ENCODE measurements around the gene TMEM62.
"Not testable (repeated sequence)": the region's sequence is repeated elsewhere in the genome, so short reads cannot be mapped to it uniquely, and the experiment has no call there.

TMEM62 gene

DNA sequence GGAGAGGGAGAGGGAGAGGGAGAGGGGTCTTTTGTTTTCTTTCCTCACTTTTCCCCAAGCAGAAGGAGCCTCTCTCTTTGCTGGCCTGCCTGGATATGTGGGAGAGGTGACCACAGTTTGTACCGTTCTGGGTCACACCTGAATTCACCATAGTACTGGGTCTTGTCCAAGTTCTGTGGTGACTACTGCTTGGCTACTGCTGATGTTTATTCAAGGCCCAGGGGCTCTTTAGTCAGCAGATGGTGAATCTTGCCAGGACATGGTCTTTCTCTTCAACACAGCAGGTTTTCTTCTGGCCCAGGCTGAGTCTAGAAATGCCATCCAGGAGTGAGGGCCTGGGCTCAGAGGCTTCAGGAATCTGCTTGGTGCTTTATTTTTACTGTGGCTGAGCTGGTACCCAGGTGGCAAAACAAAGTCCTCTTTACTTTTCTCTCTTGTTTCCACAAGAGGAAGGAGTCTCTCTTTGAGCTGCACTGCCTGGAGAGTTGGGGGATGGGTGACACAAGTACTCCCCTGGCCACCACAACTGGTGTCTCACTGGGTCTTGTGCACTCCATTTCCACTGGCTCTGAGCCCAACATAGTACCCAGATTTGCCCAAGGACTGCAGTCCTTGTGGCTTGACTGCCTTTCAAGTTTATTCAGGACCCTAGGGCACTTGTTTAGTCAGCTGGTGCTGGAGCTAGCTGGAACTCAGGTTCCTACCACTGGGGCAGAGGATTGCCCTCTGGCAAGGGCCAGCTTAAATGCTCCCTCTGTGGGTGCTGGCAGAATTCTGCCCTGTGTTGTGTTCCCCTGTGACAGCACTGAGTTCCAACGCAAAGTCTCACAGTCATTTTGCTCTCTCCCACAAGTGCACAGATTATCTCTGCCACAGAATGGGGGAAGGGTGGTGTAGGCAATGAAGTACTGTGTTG is 35.1 kb downstream of the TMEM62 start:
- TF ChIP-seq, protein P1, sequence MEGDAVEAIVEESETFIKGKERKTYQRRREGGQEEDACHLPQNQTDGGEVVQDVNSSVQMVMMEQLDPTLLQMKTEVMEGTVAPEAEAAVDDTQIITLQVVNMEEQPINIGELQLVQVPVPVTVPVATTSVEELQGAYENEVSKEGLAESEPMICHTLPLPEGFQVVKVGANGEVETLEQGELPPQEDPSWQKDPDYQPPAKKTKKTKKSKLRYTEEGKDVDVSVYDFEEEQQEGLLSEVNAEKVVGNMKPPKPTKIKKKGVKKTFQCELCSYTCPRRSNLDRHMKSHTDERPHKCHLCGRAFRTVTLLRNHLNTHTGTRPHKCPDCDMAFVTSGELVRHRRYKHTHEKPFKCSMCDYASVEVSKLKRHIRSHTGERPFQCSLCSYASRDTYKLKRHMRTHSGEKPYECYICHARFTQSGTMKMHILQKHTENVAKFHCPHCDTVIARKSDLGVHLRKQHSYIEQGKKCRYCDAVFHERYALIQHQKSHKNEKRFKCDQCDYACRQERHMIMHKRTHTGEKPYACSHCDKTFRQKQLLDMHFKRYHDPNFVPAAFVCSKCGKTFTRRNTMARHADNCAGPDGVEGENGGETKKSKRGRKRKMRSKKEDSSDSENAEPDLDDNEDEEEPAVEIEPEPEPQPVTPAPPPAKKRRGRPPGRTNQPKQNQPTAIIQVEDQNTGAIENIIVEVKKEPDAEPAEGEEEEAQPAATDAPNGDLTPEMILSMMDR (IDR thresholded peaks at IDR 0.05; ENCODE audit: low read depth, low read length): no peak
- no peak overlapping the region for H3K4me3 ChIP-seq (ENCODE audit: low read depth, low read length)
- peak; percentile 87 for DNase-seq (ENCODE audit: low read depth, low spot score)
- in situ Hi-C loops (cut with HindIII; ENCODE audit: low sequenced_read_pairs): no loop called here

DNA sequence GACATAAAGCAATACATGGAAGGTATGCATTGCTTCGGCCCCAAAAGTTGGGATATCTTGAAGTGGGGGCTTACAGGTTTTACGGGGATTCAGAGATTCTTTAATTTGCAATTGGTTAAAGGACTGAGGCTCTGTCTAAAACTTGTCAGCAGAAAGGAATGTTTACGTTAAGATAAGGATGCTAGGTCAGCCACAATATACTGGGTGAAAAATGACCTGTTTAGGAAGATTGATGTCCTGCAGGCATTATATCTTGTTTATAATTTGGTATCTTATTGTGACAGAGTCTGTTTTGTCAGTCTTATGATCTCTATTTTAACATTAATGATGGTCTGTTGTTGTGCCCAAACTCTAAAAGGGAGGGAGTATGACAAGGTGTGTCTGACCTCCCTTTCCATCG is 36.5 kb downstream of the TMEM62 start:
- in situ Hi-C loops (cut with HindIII; ENCODE audit: low sequenced_read_pairs): no loop called here
- no peak overlapping the region for H3K4me3 ChIP-seq (ENCODE audit: low read depth, low read length)
- peak; percentile 5 for DNase-seq (ENCODE audit: low read depth, low spot score)
- TF ChIP-seq, protein P1 (IDR thresholded peaks at IDR 0.05; ENCODE audit: low read depth, low read length): no peak

DNA sequence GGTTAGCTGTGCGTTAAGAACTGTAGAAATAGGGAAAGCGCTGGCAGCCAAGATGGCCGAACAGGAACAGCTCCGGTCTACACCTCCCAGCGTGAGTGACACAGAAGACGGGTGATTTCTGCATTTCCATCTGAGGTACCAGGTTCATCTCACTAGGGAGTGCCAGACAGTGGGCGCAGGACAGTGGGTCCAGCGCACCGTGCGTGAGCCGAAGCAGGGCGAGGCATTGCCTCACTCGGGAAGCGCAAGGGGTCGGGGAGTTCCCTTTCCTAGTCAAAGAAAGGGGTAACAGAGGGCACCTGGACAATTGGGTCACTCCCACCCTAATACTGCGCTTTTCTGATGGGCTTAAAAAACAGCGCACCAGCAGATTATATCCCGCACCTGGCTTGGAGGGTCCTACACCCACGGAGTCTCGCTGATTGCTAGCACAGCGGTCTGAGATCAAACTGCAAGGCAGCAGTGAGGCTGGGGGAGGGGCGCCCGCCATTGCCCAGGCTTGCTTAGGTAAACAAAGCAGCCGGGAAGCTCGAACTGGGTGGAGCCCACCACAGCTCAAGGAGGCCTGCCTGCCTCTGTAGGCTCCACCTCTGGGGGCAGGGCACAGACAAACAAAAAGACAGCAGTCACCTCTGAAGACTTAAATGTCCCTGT is 42.4 kb downstream of the TMEM62 start:
- in situ Hi-C loops (cut with HindIII; ENCODE audit: low sequenced_read_pairs); H3K4me3 ChIP-seq (ENCODE audit: low read depth, low read length): not testable (repeated sequence)

DNA sequence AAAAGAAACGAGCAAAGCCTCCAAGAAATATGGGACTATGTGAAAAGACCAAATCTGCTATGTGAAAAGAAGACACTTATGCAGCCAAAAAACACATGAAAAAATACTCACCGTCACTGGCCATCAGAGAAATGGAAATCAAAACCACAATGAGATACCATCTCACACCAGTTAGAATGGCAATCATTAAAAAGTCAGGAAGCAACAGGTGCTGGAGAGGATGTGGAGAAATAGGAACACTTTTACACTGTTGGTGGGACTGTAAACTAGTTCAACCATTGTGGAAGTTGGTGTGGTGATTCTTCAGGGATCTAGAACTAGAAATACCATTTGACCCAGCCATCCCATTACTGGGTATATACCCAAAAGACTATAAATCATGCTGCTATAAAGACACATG is 43.8 kb downstream of the TMEM62 start:
- in situ Hi-C loops (cut with HindIII; ENCODE audit: low sequenced_read_pairs); H3K4me3 ChIP-seq (ENCODE audit: low read depth, low read length); DNase-seq (ENCODE audit: low read depth, low spot score): not testable (repeated sequence)

More for the DNA sequence above, 42.4 kb downstream of the TMEM62 start:
- DNase-seq (ENCODE audit: low read depth, low spot score): not testable (repeated sequence)

DNA sequence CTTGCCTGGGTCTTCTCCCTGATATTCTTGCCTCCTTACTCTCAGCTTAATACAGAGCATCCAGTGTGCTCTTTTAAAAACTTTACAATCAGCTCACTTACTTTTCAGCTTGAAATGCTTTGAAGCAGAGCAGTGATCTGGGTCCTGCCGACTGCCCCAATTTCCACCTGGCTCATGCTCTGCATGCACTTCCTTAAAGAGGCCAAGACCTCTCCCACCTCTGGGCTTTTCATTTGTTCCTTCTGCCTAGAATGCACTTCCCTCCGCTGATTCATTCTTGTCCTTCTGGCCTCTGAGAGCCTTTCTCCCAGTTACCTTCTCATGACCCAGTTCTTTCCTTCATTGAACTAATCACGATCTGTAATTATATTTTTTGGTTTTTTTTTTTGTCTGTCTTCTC is 49.9 kb downstream of the TMEM62 start:
- in situ Hi-C loops (cut with HindIII; ENCODE audit: low sequenced_read_pairs): no loop called here
- TF ChIP-seq, protein P1 (IDR thresholded peaks at IDR 0.05; ENCODE audit: low read depth, low read length): no peak

DNA sequence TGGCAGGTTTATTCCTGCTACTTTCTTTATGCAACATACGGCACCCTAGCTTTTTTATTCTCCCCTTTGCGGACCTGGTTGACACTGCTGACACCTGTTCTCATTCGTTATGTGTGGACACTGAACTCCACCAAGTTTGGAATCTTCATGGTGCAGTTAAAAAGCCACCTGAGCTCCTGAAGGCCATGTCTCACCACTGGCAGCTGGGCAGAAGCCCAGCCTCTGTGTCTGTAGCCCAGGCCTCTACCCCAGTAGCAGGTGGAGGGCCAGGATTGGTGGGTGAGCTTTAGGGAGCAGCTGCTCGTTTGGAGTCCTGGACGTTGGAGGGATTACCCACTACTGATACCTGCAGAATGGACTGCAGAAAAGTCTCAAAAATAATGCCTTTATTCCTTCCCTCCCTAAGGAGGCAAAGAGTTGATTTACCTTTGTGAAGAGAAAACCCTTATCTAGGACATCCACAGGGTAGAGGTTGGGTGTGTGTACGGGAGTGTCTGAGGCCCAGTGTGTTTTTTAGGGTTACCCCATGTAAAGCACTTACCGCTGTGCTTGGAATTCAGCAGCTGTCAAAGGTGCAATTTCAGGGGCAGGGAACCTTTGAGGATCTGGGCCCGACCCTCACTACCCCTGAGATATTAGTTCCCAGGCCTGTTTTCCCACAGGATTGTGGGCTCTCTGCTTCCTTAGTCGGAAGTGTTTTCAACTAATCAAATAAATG is 51.2 kb downstream of the TMEM62 start:
- in situ Hi-C loops (cut with HindIII; ENCODE audit: low sequenced_read_pairs): no loop called here
- H3K4me3 ChIP-seq (ENCODE audit: low read depth, low read length): peak overlapping the region; percentile 75
- DNase-seq (ENCODE audit: low read depth, low spot score): no peak
- TF ChIP-seq, protein P1 (IDR thresholded peaks at IDR 0.05; ENCODE audit: low read depth, low read length): no peak

More for the DNA sequence above, 49.9 kb downstream of the TMEM62 start:
- no peak overlapping the region for H3K4me3 ChIP-seq (ENCODE audit: low read depth, low read length)
- no peak for DNase-seq (ENCODE audit: low read depth, low spot score)

DNA sequence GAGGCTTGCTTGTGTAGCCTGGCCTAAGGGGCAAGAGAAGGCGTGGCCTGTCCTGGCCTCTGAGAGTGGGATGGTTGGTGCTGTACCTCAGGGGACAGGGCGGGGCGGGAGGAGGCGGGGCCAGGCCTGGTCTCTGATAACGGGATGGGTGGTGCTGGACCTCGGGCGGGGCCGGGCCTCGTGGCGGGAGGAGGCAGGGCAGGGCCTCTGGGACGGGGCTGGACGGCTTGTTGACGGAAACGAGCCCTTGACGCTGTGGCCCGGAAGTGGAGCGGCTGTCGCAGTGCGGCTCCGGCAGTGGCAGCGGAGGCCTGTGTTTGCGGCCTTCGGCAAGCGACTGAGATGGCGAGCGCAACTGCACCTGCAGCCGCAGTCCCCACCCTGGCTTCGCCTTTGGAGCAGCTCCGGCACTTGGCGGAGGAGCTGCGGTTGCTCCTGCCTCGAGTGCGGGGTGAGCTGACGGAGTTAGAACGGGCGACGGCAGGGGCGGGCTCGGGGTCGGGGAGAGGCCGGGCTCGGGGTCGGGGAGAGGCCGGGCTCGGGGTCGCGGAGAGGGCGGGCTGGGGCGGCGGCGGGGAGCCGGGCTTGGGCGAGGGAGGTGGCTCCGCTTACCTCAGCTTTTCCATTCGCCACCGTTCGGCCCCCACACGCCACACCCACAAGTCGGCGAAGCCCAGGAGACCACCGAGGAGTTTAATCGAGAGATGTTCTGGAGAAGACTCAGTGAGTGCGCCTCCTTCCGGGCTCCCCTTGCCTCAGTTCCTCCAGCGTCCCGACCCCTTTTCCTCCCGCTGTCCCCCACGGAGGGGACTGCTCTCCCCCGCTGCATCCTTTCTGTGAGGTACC is 52.0 kb downstream of the TMEM62 start, which contains the start of gene CCNDBP1:
Gene CCNDBP1 (plus strand): TSS at position 247 of the 846 bp plus-strand sequence. CDS start 96 bp downstream, at position 343.
- peak within 1 kb of the TSS; percentile 75 for H3K4me3 ChIP-seq (ENCODE audit: low read depth, low read length)
- in situ Hi-C loops (cut with HindIII; ENCODE audit: low sequenced_read_pairs): no loop called here
- TF ChIP-seq, protein P1 (IDR thresholded peaks at IDR 0.05; ENCODE audit: low read depth, low read length): peak; percentile 52
- peak; percentile 65 for DNase-seq (ENCODE audit: low read depth, low spot score)
